HEK293 (cell line): ENCODE measurements around the gene ABHD17C.

Experiments
- CTCF ChIA-PET: fragments of 350-600 bp; formaldehyde crosslinking; extraction: SDS; loops from one replicate; lab custom pipeline; 2021; ENCODE audit warnings: antibody characterized with exemption; lab: Yijun Ruan, JAX
- POLR2A ChIA-PET: fragments of 300-600 bp; formaldehyde crosslinking; extraction: SDS; loops from one replicate; lab custom pipeline; 2020; ENCODE audit warnings: antibody characterized with exemption, inconsistent platforms; lab: Yijun Ruan, JAX
- H3K27ac ChIP-seq: fragments of 200-500 bp; sonication (Bioruptor generic); 2 replicates; pipeline ENCODE4 v1.5.1; 2014; ENCODE audit warnings: low read depth, low read length, control low read depth, inconsistent platforms; ENCODE audit errors: extremely low read depth
- H3K36me3 ChIP-seq, 2 experiments: fragments of 200-500 bp in 1 of 2; sonication (Bioruptor generic) in 1 of 2; 1 replicate in 1 of 2; 2 replicates in 1 of 2; pipeline ENCODE4 v1.5.1; 2014 to 2017; ENCODE audit warnings: inconsistent platforms in 2 of 2, low read length in 2 of 2; ENCODE audit not compliant: control insufficient read depth in 2 of 2, insufficient read depth in 1 of 2
- H3K4me1 ChIP-seq: fragments of 200-500 bp; sonication (Bioruptor generic); 2 replicates; pipeline ENCODE4 v1.5.1; 2014; ENCODE audit warnings: mild to moderate bottlenecking, low read length, inconsistent platforms; ENCODE audit not compliant: control insufficient read depth, insufficient read depth
- H3K4me3 ChIP-seq: 2 replicates; pipeline ENCODE4 v1.5.1; 2011; ENCODE audit warnings: low read depth, mild to moderate bottlenecking, control low read depth, low read length, moderate library complexity
- H3K9me3 ChIP-seq: fragments of 200-500 bp; sonication (Bioruptor generic); 2 replicates; pipeline ENCODE4 v1.5.1; 2014; ENCODE audit warnings: low read depth, low read length, inconsistent platforms; ENCODE audit not compliant: control insufficient read depth, insufficient read depth
- BCL11A ChIP-seq: fragments of 450-650 bp; formaldehyde crosslinking; IDR thresholded peaks from 2 replicates; pipeline ENCODE4 v1.5.1; 2016; ENCODE audit warnings: low read depth, missing biosample characterization, missing genetic modification characterization
- FEZF1 ChIP-seq: fragments of 450-650 bp; formaldehyde crosslinking; IDR thresholded peaks from 2 replicates; pipeline ENCODE4 v1.5.1; 2016; ENCODE audit warnings: missing biosample characterization, missing genetic modification characterization
- HOXD13 ChIP-seq: sonication (generic); formaldehyde crosslinking; IDR thresholded peaks from 2 replicates; pipeline ENCODE4 v1.8.0; 2022; ENCODE audit warnings: missing genetic modification reagents, borderline replicate concordance
- PRDM1 ChIP-seq: fragments of 450-650 bp; formaldehyde crosslinking; IDR thresholded peaks from 2 replicates; pipeline ENCODE4; 2016; ENCODE audit warnings: missing biosample characterization, missing genetic modification characterization
- WT1 ChIP-seq: fragments of 450-650 bp; formaldehyde crosslinking; IDR thresholded peaks from 2 replicates; pipeline ENCODE4 v1.5.1; 2016; ENCODE audit warnings: missing biosample characterization, missing genetic modification characterization
- ZNF140 ChIP-seq: fragments of 450-650 bp; formaldehyde crosslinking; IDR thresholded peaks from 2 replicates; pipeline ENCODE4 v1.5.1; 2016; ENCODE audit warnings: missing biosample characterization, missing genetic modification characterization
- ZNF174 ChIP-seq: fragments of 450-650 bp; formaldehyde crosslinking; IDR thresholded peaks from 2 replicates; pipeline ENCODE4 v1.5.0; 2017; ENCODE audit warnings: missing biosample characterization, mild to moderate bottlenecking, missing genetic modification characterization
- ZNF19 ChIP-seq: fragments of 450-650 bp; formaldehyde crosslinking; IDR thresholded peaks from 2 replicates; pipeline ENCODE4; 2016; ENCODE audit warnings: missing biosample characterization, missing genetic modification characterization, low read depth
- ZNF211 ChIP-seq: fragments of 450-650 bp; formaldehyde crosslinking; IDR thresholded peaks from 2 replicates; pipeline ENCODE4 v1.5.1; 2016; ENCODE audit warnings: low read depth, missing biosample characterization, missing genetic modification characterization
- ZNF266 ChIP-seq: fragments of 450-650 bp; formaldehyde crosslinking; IDR thresholded peaks from 2 replicates; pipeline ENCODE4 v1.5.1; 2016; ENCODE audit warnings: missing biosample characterization, missing genetic modification characterization, low read depth
- ZNF311 ChIP-seq: fragments of 450-650 bp; formaldehyde crosslinking; IDR thresholded peaks from 2 replicates; pipeline ENCODE4 v1.5.1; 2017; ENCODE audit warnings: missing biosample characterization, missing genetic modification characterization, borderline replicate concordance
- ZNF354C ChIP-seq: fragments of 450-650 bp; formaldehyde crosslinking; IDR thresholded peaks from 2 replicates; pipeline ENCODE4 v1.5.1; 2016; ENCODE audit warnings: missing biosample characterization, missing genetic modification characterization, low read depth, borderline replicate concordance
- ZNF404 ChIP-seq: fragments of 450-650 bp; formaldehyde crosslinking; IDR thresholded peaks from 2 replicates; pipeline ENCODE4 v1.5.1; 2017; ENCODE audit warnings: missing biosample characterization, missing genetic modification characterization
- ZNF416 ChIP-seq: fragments of 450-650 bp; formaldehyde crosslinking; IDR thresholded peaks from 2 replicates; pipeline ENCODE4 v1.5.1; 2016; ENCODE audit warnings: missing biosample characterization, missing genetic modification characterization
- ZNF654 ChIP-seq: fragments of 450-650 bp; formaldehyde crosslinking; IDR thresholded peaks from 2 replicates; pipeline ENCODE4 v1.5.1; 2016; ENCODE audit warnings: low read depth, missing biosample characterization, missing genetic modification characterization
- ZNF776 ChIP-seq: fragments of 450-650 bp; formaldehyde crosslinking; IDR thresholded peaks from 2 replicates; pipeline ENCODE4 v1.5.0; 2017; ENCODE audit warnings: missing biosample characterization, missing genetic modification characterization, borderline replicate concordance
- TF ChIP-seq, protein P1 (sequence below): fragments of 450-650 bp; formaldehyde crosslinking; IDR thresholded peaks from 2 replicates; pipeline ENCODE4 v1.5.1; 2016; ENCODE audit warnings: missing biosample characterization, missing genetic modification characterization
- TF ChIP-seq, protein P2 (sequence below): fragments of 450-650 bp; formaldehyde crosslinking; IDR thresholded peaks from 2 replicates; pipeline ENCODE4 v1.5.1; 2017; ENCODE audit warnings: missing biosample characterization, missing genetic modification characterization
- TF ChIP-seq, protein P3 (sequence below): fragments of 450-650 bp; formaldehyde crosslinking; IDR thresholded peaks from 2 replicates; pipeline ENCODE4 v1.5.1; 2016; ENCODE audit warnings: missing biosample characterization, missing genetic modification characterization
- TF ChIP-seq, protein P4 (sequence below): fragments of 450-650 bp; formaldehyde crosslinking; IDR thresholded peaks from 2 replicates; pipeline ENCODE4 v1.5.1; 2016; ENCODE audit warnings: missing biosample characterization, missing genetic modification characterization

Gene ABHD17C

DNA sequence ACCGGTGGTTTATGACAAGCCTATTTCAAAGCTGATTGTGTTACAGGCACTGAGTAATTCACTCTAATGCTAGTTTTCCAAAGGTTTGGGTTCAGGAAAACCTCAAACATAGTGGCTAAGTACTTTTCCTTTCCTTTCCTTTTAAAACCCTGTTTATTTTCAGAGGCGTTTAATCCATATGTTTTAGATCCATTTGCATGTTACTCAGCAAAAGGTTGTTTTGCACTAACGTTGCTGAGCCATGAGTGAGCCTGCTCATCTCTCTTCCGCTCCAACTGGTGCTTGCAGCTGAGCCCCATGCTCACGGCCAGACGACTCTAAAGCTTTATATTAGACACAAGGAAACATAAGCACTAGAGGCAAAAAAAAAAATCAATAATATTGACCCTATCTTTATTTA, 93.4 kb downstream of the ABHD17C start (continued):
- TF ChIP-seq, protein P1, sequence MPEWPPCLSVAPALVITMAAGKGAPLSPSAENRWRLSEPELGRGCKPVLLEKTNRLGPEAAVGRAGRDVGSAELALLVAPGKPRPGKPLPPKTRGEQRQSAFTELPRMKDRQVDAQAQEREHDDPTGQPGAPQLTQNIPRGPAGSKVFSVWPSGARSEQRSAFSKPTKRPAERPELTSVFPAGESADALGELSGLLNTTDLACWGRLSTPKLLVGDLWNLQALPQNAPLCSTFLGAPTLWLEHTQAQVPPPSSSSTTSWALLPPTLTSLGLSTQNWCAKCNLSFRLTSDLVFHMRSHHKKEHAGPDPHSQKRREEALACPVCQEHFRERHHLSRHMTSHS (tag by site-specific recombination), result no peak
- TF ChIP-seq WT1 (tag by site-specific recombination) (no peak), ZNF416 (no peak), PRDM1 (no peak), FEZF1 (no peak)
- TF ChIP-seq, protein P2, sequence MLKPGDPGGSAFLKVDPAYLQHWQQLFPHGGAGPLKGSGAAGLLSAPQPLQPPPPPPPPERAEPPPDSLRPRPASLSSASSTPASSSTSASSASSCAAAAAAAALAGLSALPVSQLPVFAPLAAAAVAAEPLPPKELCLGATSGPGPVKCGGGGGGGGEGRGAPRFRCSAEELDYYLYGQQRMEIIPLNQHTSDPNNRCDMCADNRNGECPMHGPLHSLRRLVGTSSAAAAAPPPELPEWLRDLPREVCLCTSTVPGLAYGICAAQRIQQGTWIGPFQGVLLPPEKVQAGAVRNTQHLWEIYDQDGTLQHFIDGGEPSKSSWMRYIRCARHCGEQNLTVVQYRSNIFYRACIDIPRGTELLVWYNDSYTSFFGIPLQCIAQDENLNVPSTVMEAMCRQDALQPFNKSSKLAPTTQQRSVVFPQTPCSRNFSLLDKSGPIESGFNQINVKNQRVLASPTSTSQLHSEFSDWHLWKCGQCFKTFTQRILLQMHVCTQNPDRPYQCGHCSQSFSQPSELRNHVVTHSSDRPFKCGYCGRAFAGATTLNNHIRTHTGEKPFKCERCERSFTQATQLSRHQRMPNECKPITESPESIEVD (tag by site-specific recombination), result no peak

DNA sequence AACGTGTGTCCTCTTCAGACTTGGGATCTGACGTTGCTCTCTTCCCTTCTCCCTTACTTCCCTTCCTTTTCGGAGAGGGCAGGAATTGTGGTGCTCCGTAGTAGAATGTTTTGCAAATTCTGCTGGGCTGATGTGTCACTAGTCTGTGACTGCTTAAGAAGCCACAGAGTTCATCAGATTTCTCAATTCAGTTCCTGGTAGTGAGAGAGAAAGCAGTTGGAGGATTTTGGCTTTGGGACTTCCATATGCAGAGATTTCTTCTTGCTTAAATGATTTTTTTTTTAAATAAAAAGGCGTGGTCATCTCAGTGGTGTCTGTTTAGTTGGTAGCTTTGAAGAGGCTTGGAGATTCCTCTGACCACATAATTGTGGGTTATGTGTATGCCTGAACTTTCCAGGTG, 94.2 kb downstream of the ABHD17C start:
- Histone ChIP-seq H3K4me1 (no peaks in the 10 kb centered on the region), H3K36me3 (no peaks in the 10 kb centered on the region), H3K4me3 (no peak overlapping the region), H3K9me3 (no peaks in the 10 kb centered on the region), H3K27ac (no peak overlapping the region)
- TF ChIP-seq ZNF211 (tag by site-specific recombination), result no peak
- no peak for TF ChIP-seq ZNF404 (tag by site-specific recombination)
- TF ChIP-seq ZNF354C, result no peak
- CTCF ChIA-PET, result interaction anchor here (0.7 to 1.4 kb wide), 3 partner anchors 10 to 188 kb away, joined by 3 to 5 read pairs (median 3); partner anchors contain the start of gene CEMIP
- POLR2A ChIA-PET, result no interaction called here

DNA sequence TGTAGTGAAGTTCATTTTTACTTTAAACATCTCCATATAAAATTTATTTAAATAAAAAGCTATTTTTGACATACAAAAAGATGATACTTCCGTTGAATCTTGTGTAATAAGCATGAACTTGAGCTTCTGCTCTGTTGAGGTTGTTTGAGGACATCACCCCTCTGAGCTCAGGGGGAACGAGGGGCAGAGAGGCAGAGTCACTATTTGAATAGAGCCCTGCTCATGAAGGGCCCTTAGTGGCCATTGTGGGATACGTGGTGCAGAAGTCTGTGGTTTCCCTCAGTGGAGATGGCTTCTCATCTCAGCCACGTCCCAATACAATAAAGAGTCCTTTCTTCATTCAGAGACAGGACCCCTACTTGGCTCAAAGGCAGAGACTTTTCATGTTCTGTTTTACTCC, 94.7 kb downstream of the ABHD17C start:
- no peaks in the 10 kb centered on the region for H3K4me1 ChIP-seq
- no peaks in the 10 kb centered on the region for H3K9me3 ChIP-seq
- TF ChIP-seq, protein P3, sequence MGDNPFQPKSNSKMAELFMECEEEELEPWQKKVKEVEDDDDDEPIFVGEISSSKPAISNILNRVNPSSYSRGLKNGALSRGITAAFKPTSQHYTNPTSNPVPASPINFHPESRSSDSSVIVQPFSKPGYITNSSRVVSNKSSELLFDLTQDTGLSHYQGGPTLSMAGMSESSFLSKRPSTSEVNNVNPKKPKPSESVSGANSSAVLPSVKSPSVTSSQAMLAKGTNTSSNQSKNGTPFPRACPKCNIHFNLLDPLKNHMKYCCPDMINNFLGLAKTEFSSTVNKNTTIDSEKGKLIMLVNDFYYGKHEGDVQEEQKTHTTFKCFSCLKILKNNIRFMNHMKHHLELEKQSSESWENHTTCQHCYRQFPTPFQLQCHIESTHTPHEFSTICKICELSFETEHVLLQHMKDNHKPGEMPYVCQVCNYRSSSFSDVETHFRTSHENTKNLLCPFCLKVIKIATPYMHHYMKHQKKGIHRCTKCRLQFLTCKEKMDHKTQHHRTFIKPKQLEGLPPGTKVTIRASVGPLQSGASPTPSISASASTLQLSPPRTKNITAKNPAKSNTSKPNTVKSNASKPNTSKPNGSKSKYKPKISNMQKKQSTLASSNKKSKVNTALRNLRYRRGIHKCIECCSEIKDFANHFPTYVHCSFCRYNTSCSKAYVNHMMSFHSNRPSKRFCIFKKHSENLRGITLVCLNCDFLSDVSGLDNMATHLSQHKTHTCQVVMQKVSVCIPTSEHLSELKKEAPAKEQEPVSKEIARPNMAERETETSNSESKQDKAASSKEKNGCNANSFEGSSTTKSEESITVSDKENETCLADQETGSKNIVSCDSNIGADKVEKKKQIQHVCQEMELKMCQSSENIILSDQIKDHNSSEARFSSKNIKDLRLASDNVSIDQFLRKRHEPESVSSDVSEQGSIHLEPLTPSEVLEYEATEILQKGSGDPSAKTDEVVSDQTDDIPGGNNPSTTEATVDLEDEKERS (tag by site-specific recombination), result no peak
- TF ChIP-seq BCL11A (tag by site-specific recombination) (no peak), ZNF311 (tag by site-specific recombination) (no peak), ZNF140 (tag by site-specific recombination) (no peak), ZNF19 (no peak), ZNF266 (tag by site-specific recombination) (no peak), HOXD13 (CRISPR knock-in tag) (no peak), ZNF776 (no peak), ZNF174 (tag by site-specific recombination) (no peak), ZNF416 (no peak), ZNF654 (tag by site-specific recombination) (no peak)
- TF ChIP-seq, protein P4, sequence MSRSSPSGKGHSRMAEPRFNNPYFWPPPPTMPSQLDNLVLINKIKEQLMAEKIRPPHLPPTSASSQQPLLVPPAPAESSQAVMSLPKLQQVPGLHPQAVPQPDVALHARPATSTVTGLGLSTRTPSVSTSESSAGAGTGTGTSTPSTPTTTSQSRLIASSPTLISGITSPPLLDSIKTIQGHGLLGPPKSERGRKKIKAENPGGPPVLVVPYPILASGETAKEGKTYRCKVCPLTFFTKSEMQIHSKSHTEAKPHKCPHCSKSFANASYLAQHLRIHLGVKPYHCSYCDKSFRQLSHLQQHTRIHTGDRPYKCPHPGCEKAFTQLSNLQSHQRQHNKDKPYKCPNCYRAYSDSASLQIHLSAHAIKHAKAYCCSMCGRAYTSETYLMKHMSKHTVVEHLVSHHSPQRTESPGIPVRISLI, result no peak
- no peaks in the 10 kb centered on the region for H3K36me3 ChIP-seq
- no peak overlapping the region for H3K4me3 ChIP-seq
- ChIA-PET CTCF (interaction anchor here (0.6 to 1.2 kb wide), 3 partner anchors 10 to 29 kb away, joined by 3 to 9 read pairs (median 3); partner anchors contain the start of gene CEMIP), POLR2A (no interaction called here)
- H3K27ac ChIP-seq, result no peak overlapping the region
